Diencephalon (tissue), 1 donor: ENCODE data around the gene MANEAL. TPM values are rescaled to one million over a fixed set of nuclear protein-coding genes. Genes with fewer than 3 reads are reported as not detected.

ENCODE experiments used
- total RNA-seq: library from RNA; depleted of rRNA; stranded (reverse); fragments of >200 nt; gene quantifications from one replicate; pipeline ENCODE4 v1.2.3, GENCODE V29; 2014

Gene MANEAL
- 41.5 TPM for total RNA-seq

GRCh38 chr1:37793773-37794371 lies at the start of gene MANEAL:
TSS of gene MANEAL (plus strand) at chr1:37793847. CDS start at chr1:37794183, 336 bp downstream.

GRCh38 chr1:37764888-37765441 lies 28.7 kb upstream of the MANEAL start, which contains the start of gene EPHA10:
TSS of gene EPHA10 (minus strand) at chr1:37765120. CDS start at chr1:37765066, 54 bp downstream.

GRCh38 chr1:37807555-37808368 lies 14.1 kb downstream of the MANEAL start, which contains the start of the genes C1orf122 and YRDC:
TSS of gene C1orf122 (plus strand) at chr1:37807790. CDS start at chr1:37808405, 615 bp downstream.
TSS of gene YRDC (minus strand) at chr1:37808208. CDS start at chr1:37808180, 28 bp downstream.

Other genes starting within 250 kb of the MANEAL start
- 16.6 TPM for gene SNIP1, start 239.6 kb upstream of the MANEAL start, total RNA-seq
- gene DNALI1, start 236.9 kb upstream of the MANEAL start, total RNA-seq = 10.6 TPM
- gene GNL2, start 197.9 kb upstream of the MANEAL start, total RNA-seq = 46.1 TPM
- gene RSPO1, start 159.0 kb upstream of the MANEAL start, total RNA-seq = not detected
- 2.1 TPM for gene CDCA8, start 101.3 kb upstream of the MANEAL start, total RNA-seq
- 21.0 TPM for gene EPHA10, start 28.7 kb upstream of the MANEAL start, total RNA-seq
- gene C1orf122, start 13.9 kb downstream of the MANEAL start, total RNA-seq = 25.1 TPM
- 9.7 TPM for gene YRDC, start 14.4 kb downstream of the MANEAL start, total RNA-seq
- 4.2 TPM for gene MTF1, start 65.7 kb downstream of the MANEAL start, total RNA-seq
- 14.5 TPM for gene INPP5B, start 153.2 kb downstream of the MANEAL start, total RNA-seq
- 59.1 TPM for gene SF3A3, start 196.2 kb downstream of the MANEAL start, total RNA-seq
- 5.5 TPM for gene FHL3, start 211.7 kb downstream of the MANEAL start, total RNA-seq
- gene UTP11, start 218.9 kb downstream of the MANEAL start, total RNA-seq = 38.3 TPM